HG02840 (cell line): ENCODE measurements around the gene ARL6IP5.

ENCODE experiments used
- ATAC-seq: cut with Tn5 transposase; IDR thresholded peaks from one replicate; pipeline ENCODE4 v1.9.1; 2021; ENCODE audit warnings: mild to moderate bottlenecking, moderate library complexity, moderate number of reproducible peaks; ENCODE audit not compliant: unreplicated experiment, low FRiP score

Gene ARL6IP5

DNA sequence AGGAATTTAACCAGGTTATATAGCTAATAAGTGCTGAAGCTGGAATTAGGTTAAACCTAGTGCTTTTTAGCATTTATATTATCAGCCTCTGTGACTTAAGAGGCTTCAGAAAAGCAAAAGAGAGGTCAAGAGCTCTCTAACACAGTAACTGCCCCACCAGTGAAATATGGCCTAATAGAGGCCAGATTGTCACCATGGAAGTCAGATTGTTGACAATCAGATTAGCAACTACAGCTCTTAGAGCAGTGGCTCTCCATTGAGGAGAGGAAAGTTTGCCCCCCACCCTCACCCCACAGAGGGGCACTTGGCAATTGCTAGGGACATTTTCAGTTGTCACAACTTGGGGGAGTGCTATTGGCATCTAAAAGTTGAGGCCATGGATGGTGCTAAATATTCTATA is 61.0 kb downstream of the ARL6IP5 start:
- no peak for ATAC-seq

DNA sequence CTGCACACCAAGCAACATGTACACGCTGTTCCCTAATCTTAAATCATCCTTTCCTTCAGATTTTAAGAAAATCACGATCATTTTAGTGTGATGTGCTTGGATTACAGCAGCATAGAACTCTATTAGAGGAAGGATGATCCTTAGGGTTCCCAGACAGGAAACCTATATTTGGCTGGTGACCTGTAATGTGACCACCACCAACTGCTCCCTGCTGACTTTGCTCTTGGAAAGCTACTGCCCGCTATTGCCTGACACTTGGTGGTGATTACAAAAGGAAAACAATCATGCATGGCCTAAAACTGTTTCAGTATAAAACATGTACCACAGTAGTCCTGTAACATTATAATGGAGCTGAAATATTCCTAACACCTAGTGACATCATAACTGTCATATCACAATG is 64.8 kb downstream of the ARL6IP5 start:
- no peak for ATAC-seq
